GM12878 (cell line): ENCODE data around the gene GALC. TPM values are rescaled to one million over a fixed set of nuclear protein-coding genes. Genes with fewer than 3 reads are reported as not detected.

ENCODE experiments used
- ATAC-seq: fragments of 200-7000 bp; cut with Tn5 transposase; 3 replicates; pipeline ENCODE4 v1.9.1; 2020; ENCODE audit warnings: mild to moderate bottlenecking, moderate library complexity
- BruUV-seq: library from RNA; stranded (reverse); fragments of 400-500 nt; replicated peaks from 2 replicates; lab custom pipeline; 2021; lab: Mats Ljungman, UMichigan
- CTCF ChIA-PET: fragments of 300-600 bp; sonication (Branson Sonifier 250); formaldehyde crosslinking; extraction: SDS; loops from one replicate; lab custom pipeline; 2021; ENCODE audit warnings: inconsistent platforms; lab: Yijun Ruan, JAX
- POLR2A ChIA-PET: fragments of 350-600 bp; formaldehyde crosslinking; extraction: SDS; loops from one replicate; lab custom pipeline; 2021; ENCODE audit warnings: inconsistent platforms; lab: Charles Lee
- RAD21 ChIA-PET: fragments of 300-600 bp; sonication (Branson Sonifier 250); formaldehyde crosslinking; loops from one replicate; lab custom pipeline; 2023; ENCODE audit warnings: antibody characterized with exemption; ENCODE audit not compliant: unreplicated experiment; lab: Charles Lee
- SMC1A ChIA-PET: fragments of 300-600 bp; sonication (Branson Sonifier 250); formaldehyde crosslinking; loops from one replicate; lab custom pipeline; 2023; ENCODE audit not compliant: unreplicated experiment, uncharacterized antibody; lab: Charles Lee
- DNase-seq: peaks from one replicate; pipeline ENCODE4 v3.0.0-alpha.2; 2011; ENCODE audit warnings: low read depth, low spot score
- FAIRE-seq: peaks from 3 replicates; lab custom pipeline; 2011; peaks lifted over from hg19 to GRCh38; lab: Jason Lieb, UNC
- H2AFZ ChIP-seq: 2 replicates; pipeline ENCODE4 v1.6.0; 2011; ENCODE audit warnings: low read depth, low read length, control low read depth; ENCODE audit not compliant: control insufficient read depth
- H3K27ac ChIP-seq: 2 replicates; pipeline ENCODE4 v1.5.1; 2011; ENCODE audit warnings: control low read depth; ENCODE audit not compliant: control insufficient read depth, insufficient read depth
- H3K27me3 ChIP-seq, 2 experiments: replicated peaks in 1 of 2; 2 replicates each; pipeline versions ENCODE4 v1.6.0 to v1.6.1; 2011; ENCODE audit warnings: low read length in 1 of 2; ENCODE audit not compliant: control insufficient read depth in 2 of 2, insufficient read depth in 2 of 2
- H3K36me3 ChIP-seq, 2 experiments: 2 replicates each; pipeline ENCODE4 v1.5.1; 2011; ENCODE audit warnings: low read length in 1 of 2; ENCODE audit not compliant: control insufficient read depth in 2 of 2, insufficient read depth in 2 of 2
- H3K4me1 ChIP-seq: 2 replicates; pipeline ENCODE4 v1.6.1; 2011; ENCODE audit warnings: mild to moderate bottlenecking, low read length, moderate library complexity, mixed read lengths; ENCODE audit not compliant: control insufficient read depth, insufficient read depth
- H3K4me2 ChIP-seq: 2 replicates; pipeline ENCODE4 v1.6.0; 2011; ENCODE audit warnings: control low read depth; ENCODE audit not compliant: control insufficient read depth, insufficient read depth
- H3K4me3 ChIP-seq: fragments of 200-600 bp; sonication (generic); 2 replicates; pipeline ENCODE4 v1.5.1; 2016
- H3K79me2 ChIP-seq: 2 replicates; pipeline ENCODE4 v1.6.0; 2011; ENCODE audit warnings: low read length; ENCODE audit not compliant: control insufficient read depth, insufficient read depth
- H3K9ac ChIP-seq: 2 replicates; pipeline ENCODE4 v1.8.0; 2011; ENCODE audit warnings: low read length, control low read depth, mixed read lengths; ENCODE audit not compliant: control insufficient read depth, insufficient read depth
- H3K9me3 ChIP-seq: replicated peaks from 3 replicates; pipeline ENCODE4 v1.5.1; 2011; ENCODE audit warnings: mild to moderate bottlenecking, low read length; ENCODE audit not compliant: control insufficient read depth, insufficient read depth
- H4K20me1 ChIP-seq: 2 replicates; pipeline ENCODE4 v1.6.0; 2011; ENCODE audit not compliant: control insufficient read depth, insufficient read depth
- BCL11A ChIP-seq: IDR thresholded peaks from 2 replicates; pipeline ENCODE4 v1.6.1; 2011; ENCODE audit warnings: low read depth, low read length
- BCLAF1 ChIP-seq: fragments of 450-650 bp; IDR thresholded peaks from 2 replicates; pipeline ENCODE4 v1.6.1; 2017; ENCODE audit warnings: antibody characterized with exemption, mild to moderate bottlenecking, moderate library complexity
- CHD1 ChIP-seq: IDR thresholded peaks from 2 replicates; pipeline ENCODE4 v1.6.1; 2012; ENCODE audit warnings: low read depth, low read length, improper control_type of control experiment
- CHD2 ChIP-seq: IDR thresholded peaks from 2 replicates; pipeline ENCODE4 v1.6.1; 2011; ENCODE audit warnings: low read depth, low read length, improper control_type of control experiment, borderline replicate concordance
- DPF2 ChIP-seq: fragments of 450-650 bp; IDR thresholded peaks from 2 replicates; pipeline ENCODE4 v1.6.1; 2017; ENCODE audit warnings: mild to moderate bottlenecking
- FOS ChIP-seq: IDR thresholded peaks from 3 replicates; pipeline ENCODE4 v1.6.1; 2011; ENCODE audit warnings: borderline replicate concordance; ENCODE audit not compliant: insufficient read length; ENCODE audit errors: extremely low read depth
- PAX8 ChIP-seq: fragments of 450-650 bp; IDR thresholded peaks from 2 replicates; pipeline ENCODE4 v1.6.1; 2017; ENCODE audit warnings: mild to moderate bottlenecking, moderate library complexity
- PKNOX1 ChIP-seq: fragments of 450-650 bp; IDR thresholded peaks from 2 replicates; pipeline ENCODE4 v1.6.1; 2016; ENCODE audit warnings: mild to moderate bottlenecking
- POLR2A ChIP-seq: IDR thresholded peaks from 2 replicates; pipeline ENCODE4 v1.6.1; 2011; ENCODE audit warnings: low read depth, mild to moderate bottlenecking, low read length
- POLR2AphosphoS5 ChIP-seq: IDR thresholded peaks from 2 replicates; pipeline ENCODE4 v1.6.1; 2011; ENCODE audit warnings: mild to moderate bottlenecking, low read length, inconsistent platforms
- POU2F2 ChIP-seq: IDR thresholded peaks from 3 replicates; pipeline ENCODE4 v1.6.1; 2011; ENCODE audit warnings: low read depth, mild to moderate bottlenecking, low read length, borderline replicate concordance
- RB1 ChIP-seq: fragments of 450-650 bp; formaldehyde crosslinking; IDR thresholded peaks from 2 replicates; pipeline ENCODE4 v1.6.1; 2017; ENCODE audit warnings: mild to moderate bottlenecking, borderline replicate concordance
- SMAD5 ChIP-seq: IDR thresholded peaks from 2 replicates; pipeline ENCODE4 v1.6.1; 2016; ENCODE audit warnings: antibody characterized with exemption, low read depth
- ZNF274 ChIP-seq: IDR thresholded peaks from one replicate; pipeline ENCODE4 v1.8.0; 2011; ENCODE audit not compliant: insufficient read length, insufficient read depth
- ZNF592 ChIP-seq: fragments of 450-650 bp; IDR thresholded peaks from 2 replicates; pipeline ENCODE4 v1.6.1; 2017; ENCODE audit warnings: mild to moderate bottlenecking, moderate library complexity
- WGBS: methylation state at CpG from one replicate; pipeline ENCODE4 v1.1.6; 2016; ENCODE audit warnings: low lambda C conversion rate; ENCODE audit not compliant: insufficient replicate concordance, insufficient coverage; ENCODE audit errors: missing lambda C conversion rate; 5-methylcytosine and 5-hydroxymethylcytosine counted together
- in situ Hi-C: fragments of 300-500 bp; cut with MboI; formaldehyde crosslinking; loops from 9 replicates; pipeline ENCODE4 v1.14.3; 2018; ENCODE audit warnings: mixed read lengths
- intact Hi-C: fragments of 100-400 bp; cut with micrococcal nuclease; formaldehyde crosslinking; loops from one replicate; pipeline ENCODE4 v1.14.2; 2022; ENCODE audit not compliant: unreplicated experiment
- polyA plus RNA-seq, 11 experiments: library from polyadenylated mRNA; depleted of rRNA in 4 of 11; unstranded in 6 of 11; stranded (reverse) in 5 of 11; fragments of >200 nt; fragmentation: Nextera tagmentation in 4 of 11; fragmentation: Illumina TruSeq in 1 of 11; extraction: Ambion mirVana in 4 of 11; extraction: Trizol in 1 of 11; gene quantifications; 1 replicate in 1 of 11; 2 replicates in 10 of 11; pipeline versions ENCODE4 v1.2.1 to v1.2.3, GENCODE V29; 2011 to 2016; ENCODE audit warnings: inconsistent platforms in 2 of 11, missing spikeins in 2 of 11, low read depth in 1 of 11
- total RNA-seq, 4 experiments: library from RNA; depleted of rRNA in 3 of 4; stranded (reverse); fragments of >200 nt in 3 of 4; fragmentation: Illumina TruSeq in 1 of 4; extraction: Trizol in 1 of 4; gene quantifications; 2 replicates each; pipeline versions ENCODE4 v1.2.1 to v1.2.3, GENCODE V29; 2013 to 2021

The GALC gene
- total and polyA plus RNA-seq, 10 of the 15 experiments (the other 5 are each of a cell fraction or from before 2014, with no cell fraction given) = 1.3 to 14.0 (median 4.5) TPM

GRCh38 chr14:88029500-88029899 lies 36.5 kb upstream of the GALC start:
- Histone ChIP-seq H3K4me3 (no peak overlapping the region), H3K27ac (no peak overlapping the region), H3K9me3 (no peaks in the 10 kb centered on the region), H3K4me2 (no peak overlapping the region), H3K27me3 (no peaks in the 10 kb centered on the region), H4K20me1 (no peaks in the 10 kb centered on the region), H3K4me1 (no peaks in the 10 kb centered on the region), H3K36me3 (no peaks in the 10 kb centered on the region), H3K9ac (no peak overlapping the region), H2AFZ (no peak overlapping the region), H3K79me2 (no peaks in the 10 kb centered on the region)
- intact Hi-C loops (no loop called here), in situ Hi-C loops (no loop called here)
- FAIRE-seq (no peak), DNase-seq (no peak), ATAC-seq (peak; percentile 44; the same call in 2 of the 3 replicates)
- ChIA-PET POLR2A (no interaction called here), RAD21 (interaction anchor here (1.2 kb wide), 1 partner anchor 34 kb away, joined by 3 read pairs; no protein-coding TSS in a partner anchor), CTCF (interaction anchor here (1.4 kb wide), 1 partner anchor 15 kb away, joined by 7 read pairs; no protein-coding TSS in a partner anchor), SMC1A (interaction anchor here (0.9 to 1.3 kb wide), 2 partner anchors 12 to 40 kb away, joined by 3 to 4 read pairs; no protein-coding TSS in a partner anchor)
- 62% methylated on average over 2 of the region's 2 CpGs for WGBS
- no TSS peak for BruUV-seq
- no peak for TF ChIP-seq ZNF274
- no peak for TF ChIP-seq CHD1
- no peak for TF ChIP-seq PKNOX1
- TF ChIP-seq DPF2 = no peak
- no peak for TF ChIP-seq FOS
- TF ChIP-seq POLR2A = no peak
- no peak for TF ChIP-seq SMAD5
- no peak for TF ChIP-seq ZNF592
- no peak for TF ChIP-seq BCL11A
- TF ChIP-seq CHD2 = no peak
- no peak for TF ChIP-seq PAX8
- no peak for TF ChIP-seq RB1
- no peak for TF ChIP-seq POU2F2
- no peak for TF ChIP-seq BCLAF1
- TF ChIP-seq POLR2AphosphoS5 = no peak
